K562 (cell line): ENCODE measurements around the gene PRPF8. TPM values are rescaled to one million over a fixed set of nuclear protein-coding genes. Genes with fewer than 3 reads are reported as not detected.
A peak's percentile ranks its signal among the peaks of the same experiment; 100 is the strongest.

Experiments used
- CHD4 ChIP-seq: fragments of 200-600 bp; sonication (generic); IDR thresholded peaks from 3 replicates; pipeline ENCODE4 v1.6.1; 2012; ENCODE audit warnings: low read depth, mild to moderate bottlenecking, mixed read lengths, low read length, inconsistent platforms; ENCODE audit not compliant: insufficient read depth, insufficient replicate concordance, poor library complexity, severe bottlenecking
- COPS2 ChIP-seq: fragments of 450-650 bp; conservative IDR thresholded peaks from 2 replicates; pipeline ENCODE4 v1.6.1; 2016; ENCODE audit warnings: mild to moderate bottlenecking, moderate library complexity
- DACH1 ChIP-seq: fragments of 450-650 bp; IDR thresholded peaks from 2 replicates; pipeline ENCODE4 v1.6.1; 2018; ENCODE audit not compliant: partially characterized antibody
- ETS2 ChIP-seq: IDR thresholded peaks from 2 replicates; pipeline ENCODE4 v1.6.1; 2016; ENCODE audit warnings: borderline replicate concordance, missing genetic modification characterization, mild to moderate bottlenecking, moderate library complexity, missing compliant biosample characterization; ENCODE audit not compliant: poor library complexity, severe bottlenecking
- FOXA1 ChIP-seq: fragments of 450-650 bp; IDR thresholded peaks from 2 replicates; pipeline ENCODE4 v1.6.1; 2016; ENCODE audit warnings: mild to moderate bottlenecking, borderline replicate concordance
- MTF1 ChIP-seq: fragments of 250-450 bp; sonication (Bioruptor Pico); IDR thresholded peaks from 2 replicates; pipeline ENCODE4 v1.9.0; 2021; ENCODE audit warnings: moderate library complexity, mild to moderate bottlenecking, inconsistent platforms, borderline replicate concordance
- NCOA4 ChIP-seq: fragments of 450-650 bp; IDR thresholded peaks from 2 replicates; pipeline ENCODE4 v1.6.1; 2018; ENCODE audit warnings: mild to moderate bottlenecking; ENCODE audit not compliant: partially characterized antibody
- NELFE ChIP-seq: IDR thresholded peaks from 2 replicates; pipeline ENCODE4 v1.6.1; 2011; ENCODE audit warnings: mild to moderate bottlenecking; ENCODE audit not compliant: insufficient read depth, insufficient read length
- NEUROD1 ChIP-seq: fragments of 150-350 bp; IDR thresholded peaks from 2 replicates; pipeline ENCODE4 v1.6.1; 2014; ENCODE audit warnings: borderline replicate concordance, low read length, low read depth; ENCODE audit not compliant: partially characterized antibody
- RFX1 ChIP-seq: fragments of 450-650 bp; IDR thresholded peaks from 2 replicates; pipeline ENCODE4 v1.6.1; 2016; ENCODE audit warnings: mild to moderate bottlenecking, moderate library complexity
- SAFB2 ChIP-seq: fragments of 200-400 bp; formaldehyde crosslinking; IDR thresholded peaks from 2 replicates; pipeline ENCODE4 v1.6.1; 2018; ENCODE audit warnings: borderline replicate concordance, low read length, low read depth, moderate library complexity; ENCODE audit not compliant: severe bottlenecking
- SETDB1 ChIP-seq: IDR thresholded peaks from one replicate; pipeline ENCODE4 v1.6.1; 2012; ENCODE audit warnings: low read length, control low read depth, inconsistent platforms
- SNRNP70 ChIP-seq: fragments of 200-400 bp; formaldehyde crosslinking; optimal IDR thresholded peaks from 2 replicates; pipeline ENCODE3; 2017; ENCODE audit warnings: low read depth, low read length
- TAF15 ChIP-seq: fragments of 200-400 bp; formaldehyde crosslinking; IDR thresholded peaks from 2 replicates; pipeline ENCODE4 v1.6.1; 2017; ENCODE audit warnings: mild to moderate bottlenecking, low read depth, low read length, moderate library complexity
- TCFL5 ChIP-seq: fragments of 250-450 bp; sonication (Bioruptor Pico); conservative IDR thresholded peaks from 2 replicates; pipeline ENCODE4 v1.6.1; 2021; ENCODE audit warnings: mild to moderate bottlenecking, moderate library complexity, matching md5 sums
- ZC3H4 ChIP-seq: sonication (generic); formaldehyde crosslinking; IDR thresholded peaks from 2 replicates; pipeline ENCODE4 v1.9.0; 2021; ENCODE audit warnings: missing genetic modification reagents, borderline replicate concordance
- ZNF165 ChIP-seq: fragments of 250-450 bp; sonication (Bioruptor Pico); IDR thresholded peaks from 2 replicates; pipeline ENCODE4 v1.4.0; 2020; ENCODE audit warnings: borderline replicate concordance
- ZNF24 ChIP-seq: fragments of 450-650 bp; IDR thresholded peaks from 2 replicates; pipeline ENCODE4 v1.6.1; 2016
- ZNF668 ChIP-seq: fragments of 250-450 bp; sonication (Bioruptor Pico); IDR thresholded peaks from 2 replicates; pipeline ENCODE4 v1.8.0; 2022; ENCODE audit warnings: mild to moderate bottlenecking, inconsistent platforms
- polyA plus RNA-seq, 8 experiments: library from polyadenylated mRNA; depleted of rRNA in 4 of 8; stranded (reverse) in 5 of 8; unstranded in 3 of 8; fragments of >200 nt; fragmentation: Nextera tagmentation in 2 of 8; fragmentation: Illumina TruSeq in 1 of 8; extraction: Ambion mirVana in 2 of 8; extraction: Trizol in 1 of 8; gene quantifications; 2 replicates each; pipeline versions ENCODE4 v1.2.1 to v1.2.3, GENCODE V29; 2011 to 2014; ENCODE audit warnings: inconsistent platforms in 1 of 8, missing spikeins in 1 of 8
- total RNA-seq, 7 experiments: library from RNA; depleted of rRNA in 6 of 7; stranded (reverse); fragments of >200 nt in 6 of 7; fragmentation: Illumina TruSeq in 2 of 7; extraction: Trizol in 2 of 7; gene quantifications; 2 replicates each; pipeline versions ENCODE4 v1.2.1 to v1.2.3, GENCODE V29; 2011 to 2021; ENCODE audit warnings: low replicate concordance in 1 of 7
- TF ChIP-seq, protein P1 (sequence below): sonication (generic); formaldehyde crosslinking; IDR thresholded peaks from 2 replicates; pipeline ENCODE4 v1.4.0; 2020; ENCODE audit warnings: mild to moderate bottlenecking, missing genetic modification reagents
- TF ChIP-seq, protein P2 (sequence below): sonication (generic); formaldehyde crosslinking; IDR thresholded peaks from 2 replicates; pipeline ENCODE4 v1.8.1; 2023; ENCODE audit warnings: mild to moderate bottlenecking, missing genetic modification reagents
- TF ChIP-seq, protein P3 (sequence below): fragments of 250-450 bp; sonication (Bioruptor Pico); IDR thresholded peaks from 2 replicates; pipeline ENCODE4 v1.9.0; 2021; ENCODE audit warnings: mild to moderate bottlenecking, inconsistent platforms

PRPF8 gene
- total and polyA plus RNA-seq, 9 of the 15 experiments (the other 6 are each of a cell fraction or from before 2014, with no cell fraction given): 64.3 to 294 (median 85.9) TPM

DNA sequence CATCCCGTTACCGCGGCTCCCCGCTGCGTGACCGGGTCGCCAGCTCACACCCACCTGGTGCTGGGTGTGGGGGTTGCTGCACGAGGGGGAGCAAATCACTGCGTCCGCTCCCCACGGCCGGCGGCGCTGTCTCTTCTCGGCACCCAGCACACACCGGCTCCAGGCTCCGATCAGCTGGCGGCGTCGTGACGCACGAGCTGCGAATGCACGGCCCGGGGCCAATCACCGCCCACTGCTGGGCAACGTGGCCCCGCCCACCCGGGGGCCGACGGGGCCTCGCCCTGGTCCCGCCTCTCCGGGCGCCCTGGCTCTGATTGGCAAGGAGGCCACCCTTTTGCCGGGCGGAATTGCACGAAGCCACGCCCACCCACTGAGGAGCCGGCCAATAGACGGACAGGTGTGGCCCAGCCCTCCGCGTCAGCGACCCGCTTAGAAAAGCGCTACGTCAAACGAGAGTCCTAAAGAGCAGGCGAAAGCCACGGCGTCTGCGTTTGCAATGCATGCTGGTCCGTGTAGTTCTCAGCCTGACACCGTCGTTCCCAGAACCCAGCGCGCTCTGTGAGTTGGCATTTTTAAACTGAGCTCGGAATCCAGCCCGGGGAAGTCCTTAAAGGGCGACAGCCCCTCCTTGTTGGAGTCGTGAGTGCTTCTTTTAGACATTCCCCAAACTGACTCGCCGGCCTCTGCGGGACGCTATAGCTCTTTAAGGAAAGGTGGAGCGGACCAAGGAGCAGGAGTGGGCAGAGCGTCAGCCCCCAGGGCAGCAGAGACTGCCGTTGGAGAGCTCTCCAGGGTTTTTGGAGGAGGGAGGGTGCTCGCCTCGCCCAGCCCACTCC lies 31.6 kb upstream of the PRPF8 start (continued):
- TF ChIP-seq RFX1 (no peak), MTF1 (CRISPR knock-in tag) (no peak), NEUROD1 (peak; percentile 56), SNRNP70 (no peak), ZC3H4 (CRISPR knock-in tag) (no peak), ZNF24 (no peak), SAFB2 (no peak), ETS2 (tag) (no peak), CHD4 (no peak), NCOA4 (no peak), DACH1 (peak; percentile 99), TCFL5 (no peak), TAF15 (no peak), SETDB1 (no peak), FOXA1 (no peak), ZNF668 (no peak), NELFE (no peak), ZNF165 (CRISPR knock-in tag) (no peak), COPS2 (no peak)
- TF ChIP-seq, protein P1, sequence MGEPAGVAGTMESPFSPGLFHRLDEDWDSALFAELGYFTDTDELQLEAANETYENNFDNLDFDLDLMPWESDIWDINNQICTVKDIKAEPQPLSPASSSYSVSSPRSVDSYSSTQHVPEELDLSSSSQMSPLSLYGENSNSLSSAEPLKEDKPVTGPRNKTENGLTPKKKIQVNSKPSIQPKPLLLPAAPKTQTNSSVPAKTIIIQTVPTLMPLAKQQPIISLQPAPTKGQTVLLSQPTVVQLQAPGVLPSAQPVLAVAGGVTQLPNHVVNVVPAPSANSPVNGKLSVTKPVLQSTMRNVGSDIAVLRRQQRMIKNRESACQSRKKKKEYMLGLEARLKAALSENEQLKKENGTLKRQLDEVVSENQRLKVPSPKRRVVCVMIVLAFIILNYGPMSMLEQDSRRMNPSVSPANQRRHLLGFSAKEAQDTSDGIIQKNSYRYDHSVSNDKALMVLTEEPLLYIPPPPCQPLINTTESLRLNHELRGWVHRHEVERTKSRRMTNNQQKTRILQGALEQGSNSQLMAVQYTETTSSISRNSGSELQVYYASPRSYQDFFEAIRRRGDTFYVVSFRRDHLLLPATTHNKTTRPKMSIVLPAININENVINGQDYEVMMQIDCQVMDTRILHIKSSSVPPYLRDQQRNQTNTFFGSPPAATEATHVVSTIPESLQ (CRISPR knock-in tag): no peak
- TF ChIP-seq, protein P2, sequence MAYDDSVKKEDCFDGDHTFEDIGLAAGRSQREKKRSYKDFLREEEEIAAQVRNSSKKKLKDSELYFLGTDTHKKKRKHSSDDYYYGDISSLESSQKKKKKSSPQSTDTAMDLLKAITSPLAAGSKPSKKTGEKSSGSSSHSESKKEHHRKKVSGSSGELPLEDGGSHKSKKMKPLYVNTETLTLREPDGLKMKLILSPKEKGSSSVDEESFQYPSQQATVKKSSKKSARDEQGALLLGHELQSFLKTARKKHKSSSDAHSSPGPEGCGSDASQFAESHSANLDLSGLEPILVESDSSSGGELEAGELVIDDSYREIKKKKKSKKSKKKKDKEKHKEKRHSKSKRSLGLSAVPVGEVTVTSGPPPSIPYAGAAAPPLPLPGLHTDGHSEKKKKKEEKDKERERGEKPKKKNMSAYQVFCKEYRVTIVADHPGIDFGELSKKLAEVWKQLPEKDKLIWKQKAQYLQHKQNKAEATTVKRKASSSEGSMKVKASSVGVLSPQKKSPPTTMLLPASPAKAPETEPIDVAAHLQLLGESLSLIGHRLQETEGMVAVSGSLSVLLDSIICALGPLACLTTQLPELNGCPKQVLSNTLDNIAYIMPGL (CRISPR knock-in tag): no peak
- TF ChIP-seq, protein P3, sequence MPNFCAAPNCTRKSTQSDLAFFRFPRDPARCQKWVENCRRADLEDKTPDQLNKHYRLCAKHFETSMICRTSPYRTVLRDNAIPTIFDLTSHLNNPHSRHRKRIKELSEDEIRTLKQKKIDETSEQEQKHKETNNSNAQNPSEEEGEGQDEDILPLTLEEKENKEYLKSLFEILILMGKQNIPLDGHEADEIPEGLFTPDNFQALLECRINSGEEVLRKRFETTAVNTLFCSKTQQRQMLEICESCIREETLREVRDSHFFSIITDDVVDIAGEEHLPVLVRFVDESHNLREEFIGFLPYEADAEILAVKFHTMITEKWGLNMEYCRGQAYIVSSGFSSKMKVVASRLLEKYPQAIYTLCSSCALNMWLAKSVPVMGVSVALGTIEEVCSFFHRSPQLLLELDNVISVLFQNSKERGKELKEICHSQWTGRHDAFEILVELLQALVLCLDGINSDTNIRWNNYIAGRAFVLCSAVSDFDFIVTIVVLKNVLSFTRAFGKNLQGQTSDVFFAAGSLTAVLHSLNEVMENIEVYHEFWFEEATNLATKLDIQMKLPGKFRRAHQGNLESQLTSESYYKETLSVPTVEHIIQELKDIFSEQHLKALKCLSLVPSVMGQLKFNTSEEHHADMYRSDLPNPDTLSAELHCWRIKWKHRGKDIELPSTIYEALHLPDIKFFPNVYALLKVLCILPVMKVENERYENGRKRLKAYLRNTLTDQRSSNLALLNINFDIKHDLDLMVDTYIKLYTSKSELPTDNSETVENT (CRISPR knock-in tag): peak; percentile 55; the same call in 1 of the 2 replicates
